Measurements from ENCODE around the gene NRIP1. TPM values are rescaled to one million over a fixed set of nuclear protein-coding genes. Genes with fewer than 3 reads are reported as not detected.

NRIP1 gene
- total RNA-seq, 2 experiments from 2014 or later = 12.0 to 13.8 TPM

DNA sequence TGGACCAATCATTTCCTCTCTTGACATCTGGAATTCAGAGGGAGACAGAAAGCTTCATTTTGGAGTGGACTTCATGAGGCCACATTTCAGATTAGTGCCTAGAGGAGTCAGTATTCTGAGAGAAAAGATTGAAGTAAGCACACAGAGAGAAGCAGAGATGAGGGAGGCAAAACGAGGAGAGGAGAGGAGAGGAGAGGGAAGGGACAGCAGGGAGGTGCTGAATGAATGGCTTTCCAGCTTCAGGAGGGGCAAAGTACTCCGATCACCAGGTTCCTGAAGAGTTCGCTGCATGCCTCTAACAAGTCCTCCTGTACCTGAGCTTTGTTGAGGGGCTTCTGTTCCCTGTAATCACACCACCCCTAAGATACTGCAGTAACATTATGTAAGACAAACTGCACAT lies 76.0 kb downstream of the NRIP1 start:
- no peak overlapping the region for H3K4me3 Mint-ChIP-seq
- H3K4me1 Mint-ChIP-seq = peaks cover 8% of the 10 kb centered on the region
- H3K27me3 Mint-ChIP-seq = no peaks in the 10 kb centered on the region
- H3K36me3 Mint-ChIP-seq (ENCODE audit: low read depth) = peaks cover 7% of the 10 kb centered on the region
- DNase-seq = no peak
- ChIA-PET POLR2A (no interaction called here), CTCF (interaction anchor here (0.7 kb wide), 1 partner anchor 23 kb away, joined by 4 read pairs; no protein-coding TSS in a partner anchor)
- no peaks in the 10 kb centered on the region for H3K9me3 Mint-ChIP-seq
- H3K27ac Mint-ChIP-seq = no peak overlapping the region

DNA sequence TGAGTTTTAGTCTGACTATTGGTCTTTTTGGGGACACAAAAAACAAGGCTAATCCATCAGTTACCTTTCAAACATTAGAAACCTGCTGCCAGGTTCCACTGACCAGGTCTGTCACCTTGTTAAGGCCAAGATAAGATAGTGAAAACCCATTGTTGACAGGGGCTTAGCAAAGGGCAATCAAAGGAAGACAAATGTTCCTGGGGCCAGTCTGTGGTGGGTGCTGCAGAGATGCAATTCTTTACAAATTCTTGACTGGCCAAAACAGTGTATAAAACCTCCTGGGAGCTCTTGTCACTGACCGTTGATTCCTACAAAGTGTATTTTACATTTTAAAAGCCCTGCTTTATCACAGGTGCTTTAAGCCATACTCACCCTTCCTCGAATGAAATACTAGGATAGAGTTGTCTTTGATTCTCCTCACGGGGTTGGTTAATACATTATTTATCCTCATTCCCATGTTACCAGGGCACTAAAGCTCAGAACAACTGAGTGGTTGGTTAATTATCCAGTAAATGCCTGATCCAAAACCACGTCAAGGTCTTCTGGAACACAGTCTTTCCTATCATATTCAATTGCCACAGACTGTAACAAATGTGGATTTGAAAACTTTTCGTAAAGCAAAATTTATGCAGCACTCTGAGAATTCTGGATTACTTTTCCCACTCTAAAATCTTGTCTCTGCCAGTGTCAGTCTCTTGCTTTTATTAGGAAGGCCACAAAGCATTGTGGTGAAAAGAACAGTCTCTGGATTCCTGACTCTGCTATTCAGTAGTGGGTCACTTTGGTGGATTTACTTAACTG lies 77.2 kb downstream of the NRIP1 start:
- CTCF ChIA-PET = interaction anchor here (0.7 to 0.9 kb wide), 2 partner anchors 22 to 24 kb away, joined by 3 to 4 read pairs; no protein-coding TSS in a partner anchor
- no peak for DNase-seq
- POLR2A ChIA-PET = no interaction called here
- H3K27me3 Mint-ChIP-seq = no peaks in the 10 kb centered on the region
- no peaks in the 10 kb centered on the region for H3K9me3 Mint-ChIP-seq
- peaks cover 8% of the 10 kb centered on the region for H3K4me1 Mint-ChIP-seq
- peaks cover 7% of the 10 kb centered on the region for H3K36me3 Mint-ChIP-seq (ENCODE audit: low read depth)
- H3K4me3 Mint-ChIP-seq = no peak overlapping the region
- H3K27ac Mint-ChIP-seq = no peak overlapping the region

DNA sequence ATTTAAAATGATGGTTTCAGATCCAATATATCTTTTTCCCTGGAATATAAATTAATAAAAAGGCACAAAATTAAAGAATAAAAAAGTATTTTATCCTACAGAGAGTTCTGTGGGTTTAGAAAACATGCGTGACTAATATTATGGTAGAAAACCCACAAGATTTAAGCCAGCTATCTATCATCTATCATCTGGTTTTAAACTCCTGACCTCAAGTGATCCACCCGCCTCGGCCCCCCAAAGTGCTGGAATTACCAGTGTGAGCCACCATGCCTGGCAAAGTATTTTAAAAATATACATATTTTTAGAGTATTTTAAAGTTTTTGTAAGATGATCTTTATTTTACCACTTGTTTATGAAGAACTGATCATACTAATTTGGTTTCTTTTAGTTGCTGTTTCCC lies 79.5 kb downstream of the NRIP1 start:
- peaks cover 7% of the 10 kb centered on the region for H3K4me1 Mint-ChIP-seq
- DNase-seq = no peak
- H3K4me3 Mint-ChIP-seq = no peak overlapping the region
- H3K27me3 Mint-ChIP-seq = no peaks in the 10 kb centered on the region
- peaks cover 5% of the 10 kb centered on the region for H3K36me3 Mint-ChIP-seq (ENCODE audit: low read depth)
- ChIA-PET POLR2A (no interaction called here), CTCF (no interaction called here)
- H3K27ac Mint-ChIP-seq = no peak overlapping the region
- no peaks in the 10 kb centered on the region for H3K9me3 Mint-ChIP-seq

DNA sequence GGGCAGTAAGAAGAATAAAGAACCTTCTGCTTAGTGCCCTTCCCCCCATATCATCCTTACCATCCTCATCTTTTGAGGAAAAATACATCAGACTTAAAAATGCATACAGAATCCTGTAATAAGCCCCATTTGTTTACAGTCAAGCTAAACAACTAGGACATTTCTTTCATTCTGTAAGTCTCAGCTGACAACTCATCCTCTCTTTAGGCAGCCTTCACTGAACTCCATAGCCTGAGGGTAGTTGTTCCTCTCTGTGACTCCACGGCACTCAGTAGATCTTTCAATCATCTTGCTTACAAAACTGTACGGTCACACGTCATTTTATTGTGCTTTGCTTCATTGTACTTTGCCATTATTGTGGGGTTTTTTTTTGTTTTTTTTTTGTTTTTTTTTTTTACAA lies 82.5 kb downstream of the NRIP1 start:
- no peak for DNase-seq
- H3K27me3 Mint-ChIP-seq = no peaks in the 10 kb centered on the region
- ChIA-PET POLR2A (no interaction called here), CTCF (interaction anchor here (0.7 kb wide), 1 partner anchor 374 kb away, joined by 3 read pairs; no protein-coding TSS in a partner anchor)
- H3K9me3 Mint-ChIP-seq = no peaks in the 10 kb centered on the region
- no peak overlapping the region for H3K4me3 Mint-ChIP-seq
- peaks cover 4% of the 10 kb centered on the region for H3K36me3 Mint-ChIP-seq (ENCODE audit: low read depth)
- H3K4me1 Mint-ChIP-seq = no peaks in the 10 kb centered on the region
- H3K27ac Mint-ChIP-seq = no peak overlapping the region

DNA sequence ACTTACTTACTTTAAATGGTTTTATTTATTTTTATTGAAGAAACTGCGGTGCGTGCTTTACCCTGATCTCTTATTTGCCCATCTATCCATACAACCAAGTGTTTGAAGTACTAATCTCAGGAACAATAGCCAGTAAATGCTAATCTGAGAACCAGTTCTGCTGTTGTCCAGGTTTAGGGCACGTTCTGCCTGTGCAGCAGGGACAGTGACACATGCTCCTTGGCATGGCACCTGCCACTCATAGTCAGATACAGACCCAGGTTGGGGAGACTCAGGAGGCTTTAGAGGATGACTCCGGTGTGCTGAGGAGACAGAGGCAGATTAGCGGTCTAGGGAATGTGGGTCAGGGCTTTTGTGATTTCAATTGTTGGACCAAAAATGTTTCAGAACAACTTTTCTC lies 83.6 kb downstream of the NRIP1 start:
- Mint-ChIP-seq H3K4me3 (no peak overlapping the region), H3K4me1 (no peaks in the 10 kb centered on the region), H3K27ac (no peak overlapping the region), H3K36me3 (ENCODE audit: low read depth) (peaks cover 4% of the 10 kb centered on the region), H3K27me3 (no peaks in the 10 kb centered on the region), H3K9me3 (no peaks in the 10 kb centered on the region)
- CTCF ChIA-PET = no interaction called here
- POLR2A ChIA-PET = no interaction called here
- no peak for DNase-seq

DNA sequence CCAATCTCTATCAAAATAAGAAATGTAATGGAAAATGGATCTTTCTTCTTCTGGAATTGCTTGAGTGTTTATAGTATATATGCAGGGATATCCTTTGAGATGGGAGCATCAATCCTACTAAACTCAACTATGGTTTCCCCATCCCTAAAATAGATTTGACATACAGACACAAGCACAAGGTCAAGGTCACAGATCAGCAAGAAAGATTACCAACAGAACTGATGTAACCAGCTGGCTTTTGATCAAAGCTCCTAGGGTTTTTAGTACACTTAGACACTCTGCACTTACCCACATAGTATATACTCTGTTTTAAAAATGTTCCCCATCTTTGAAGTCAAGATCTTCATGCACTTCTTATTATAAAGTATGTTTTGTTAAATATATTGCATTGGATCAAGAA lies 85.5 kb downstream of the NRIP1 start:
- H3K36me3 Mint-ChIP-seq (ENCODE audit: low read depth) = peaks cover 4% of the 10 kb centered on the region
- H3K4me1 Mint-ChIP-seq = no peaks in the 10 kb centered on the region
- POLR2A ChIA-PET = no interaction called here
- DNase-seq = no peak
- no peak overlapping the region for H3K27ac Mint-ChIP-seq
- H3K9me3 Mint-ChIP-seq = no peaks in the 10 kb centered on the region
- CTCF ChIA-PET = no interaction called here
- no peaks in the 10 kb centered on the region for H3K27me3 Mint-ChIP-seq
- H3K4me3 Mint-ChIP-seq = no peak overlapping the region

DNA sequence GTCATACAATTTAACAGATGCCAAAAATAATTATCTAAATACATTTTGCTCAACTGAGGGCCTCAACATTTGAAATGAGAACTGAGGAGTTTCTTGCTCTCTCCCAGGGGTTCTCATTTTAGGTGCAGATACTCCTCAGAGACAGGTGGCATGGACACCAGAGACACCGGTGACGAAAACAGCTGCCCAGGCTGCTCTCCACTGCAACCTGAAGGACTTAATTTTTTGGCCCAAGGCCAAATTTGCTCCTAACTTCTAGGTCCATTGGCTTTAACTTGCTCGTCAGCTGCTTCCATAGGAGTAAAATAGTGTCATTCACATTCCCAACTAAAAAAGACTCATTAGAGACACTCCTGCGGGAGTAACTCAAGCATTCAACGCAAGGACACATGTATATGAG lies 87.0 kb downstream of the NRIP1 start:
- no peak for DNase-seq
- Mint-ChIP-seq H3K9me3 (no peaks in the 10 kb centered on the region), H3K36me3 (ENCODE audit: low read depth) (no peaks in the 10 kb centered on the region), H3K4me3 (no peak overlapping the region), H3K27ac (no peak overlapping the region), H3K27me3 (no peaks in the 10 kb centered on the region), H3K4me1 (no peaks in the 10 kb centered on the region)
- ChIA-PET POLR2A (no interaction called here), CTCF (no interaction called here)

DNA sequence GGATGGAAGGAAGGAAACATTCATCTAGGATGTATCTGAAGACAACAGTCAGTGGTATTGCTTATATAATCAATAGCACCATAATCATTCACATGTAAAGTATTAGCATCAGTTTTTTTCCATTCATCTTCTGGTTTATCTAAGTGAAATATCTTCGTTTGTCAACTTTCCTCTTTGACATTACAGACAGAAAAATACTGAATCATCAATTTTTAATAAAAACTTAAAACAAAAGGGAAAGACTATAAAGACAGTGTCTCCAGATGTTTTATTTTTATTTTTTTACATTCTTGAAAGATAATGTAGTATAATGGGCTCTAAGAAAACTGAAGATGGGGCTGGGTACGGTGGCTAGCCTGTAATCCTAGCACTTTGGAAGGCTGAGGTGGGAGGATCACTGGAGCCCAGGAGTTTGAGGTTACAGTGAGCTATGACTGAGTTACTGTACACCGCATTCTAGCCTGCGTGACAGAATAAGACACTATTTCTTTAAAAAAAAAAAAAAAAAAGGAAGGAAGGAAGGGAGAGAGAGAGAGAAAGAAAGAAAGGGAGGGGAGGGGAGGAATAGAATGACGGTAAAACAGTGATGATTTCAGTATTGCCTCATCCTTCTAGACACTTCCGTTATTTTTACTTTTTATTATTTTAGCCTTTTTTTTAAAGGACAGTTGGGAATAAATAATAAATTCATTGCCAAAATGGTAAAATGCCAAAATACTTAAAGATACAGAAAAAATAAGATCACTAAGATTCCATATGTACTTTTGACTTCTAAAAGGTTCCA lies 89.5 kb downstream of the NRIP1 start:
- CTCF ChIA-PET = no interaction called here
- no peaks in the 10 kb centered on the region for H3K9me3 Mint-ChIP-seq
- no peaks in the 10 kb centered on the region for H3K4me1 Mint-ChIP-seq
- DNase-seq = no peak
- no peaks in the 10 kb centered on the region for H3K27me3 Mint-ChIP-seq
- H3K4me3 Mint-ChIP-seq = no peak overlapping the region
- H3K36me3 Mint-ChIP-seq (ENCODE audit: low read depth) = no peaks in the 10 kb centered on the region
- POLR2A ChIA-PET = no interaction called here
- H3K27ac Mint-ChIP-seq = no peak overlapping the region

DNA sequence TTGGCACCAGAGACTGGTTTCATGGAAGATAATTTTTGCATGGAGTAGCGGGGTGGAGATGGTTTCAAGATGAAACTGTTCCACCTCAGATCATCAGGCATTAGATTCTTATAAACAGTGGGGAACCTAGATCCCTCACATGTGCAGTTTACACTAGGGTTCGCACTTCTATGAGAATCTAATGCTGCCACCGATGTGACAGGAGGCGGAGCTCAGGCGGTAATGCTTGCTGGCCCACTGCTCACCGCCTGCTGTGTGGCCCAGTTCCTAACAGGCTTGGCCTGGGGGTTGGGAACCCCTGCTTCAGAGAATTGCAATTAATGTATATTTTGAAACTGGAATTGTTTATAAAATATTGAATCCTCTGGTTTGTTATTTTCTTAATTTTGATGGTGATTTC lies 92.1 kb downstream of the NRIP1 start:
- no peak for DNase-seq
- Mint-ChIP-seq H3K4me3 (no peak overlapping the region), H3K36me3 (ENCODE audit: low read depth) (peaks cover 9% of the 10 kb centered on the region), H3K4me1 (no peaks in the 10 kb centered on the region), H3K9me3 (no peaks in the 10 kb centered on the region), H3K27me3 (no peaks in the 10 kb centered on the region), H3K27ac (no peak overlapping the region)
- ChIA-PET CTCF (no interaction called here), POLR2A (interaction anchor here (0.6 kb wide), 1 partner anchor 16 kb away, joined by 5 read pairs; no protein-coding TSS in a partner anchor)

DNA sequence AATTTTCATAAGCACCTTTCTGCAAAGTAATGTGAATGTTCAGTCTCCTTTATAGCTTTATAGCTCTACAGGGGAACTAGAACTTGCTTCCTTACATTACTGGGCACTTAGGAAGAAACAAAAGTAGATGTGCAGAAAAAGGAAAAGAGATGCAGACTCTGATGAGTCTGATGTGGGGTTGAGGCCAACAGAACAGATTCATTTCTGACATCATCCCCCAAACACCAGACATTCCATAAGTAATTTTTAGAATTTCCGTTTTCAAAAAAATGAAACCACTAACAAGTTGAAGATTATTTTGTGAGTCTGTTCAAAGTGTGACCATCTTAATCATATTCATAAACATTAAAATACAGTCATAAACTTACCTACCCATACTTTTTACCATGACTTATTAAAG lies 96.0 kb downstream of the NRIP1 start:
- ChIA-PET CTCF (no interaction called here), POLR2A (no interaction called here)
- Mint-ChIP-seq H3K9me3 (no peaks in the 10 kb centered on the region), H3K27me3 (no peaks in the 10 kb centered on the region), H3K36me3 (ENCODE audit: low read depth) (peaks cover 26% of the 10 kb centered on the region), H3K4me1 (no peaks in the 10 kb centered on the region), H3K4me3 (no peak overlapping the region), H3K27ac (no peak overlapping the region)
- no peak for DNase-seq

DNA sequence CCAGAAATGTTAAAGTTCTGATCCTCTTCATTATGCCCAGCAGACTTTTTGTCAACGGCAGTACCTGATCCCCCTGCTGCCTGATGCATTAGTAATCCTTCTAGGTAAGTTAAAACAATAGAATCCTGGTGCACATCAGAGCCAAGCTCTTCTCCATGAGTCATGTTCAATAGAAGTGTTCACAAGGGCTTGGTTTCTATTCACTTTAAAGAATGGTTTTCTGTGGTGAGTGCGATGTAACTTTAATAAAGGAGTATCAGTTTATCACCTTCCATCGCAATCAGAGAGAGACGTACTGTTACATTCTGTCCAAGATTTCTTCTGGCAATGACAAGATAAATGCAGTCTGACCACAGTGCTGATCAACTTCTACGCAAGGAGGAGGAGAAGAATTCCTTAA lies 96.8 kb downstream of the NRIP1 start:
- no peaks in the 10 kb centered on the region for H3K4me1 Mint-ChIP-seq
- H3K4me3 Mint-ChIP-seq = no peak overlapping the region
- peaks cover 26% of the 10 kb centered on the region for H3K36me3 Mint-ChIP-seq (ENCODE audit: low read depth)
- H3K9me3 Mint-ChIP-seq = no peaks in the 10 kb centered on the region
- CTCF ChIA-PET = no interaction called here
- no peak for DNase-seq
- POLR2A ChIA-PET = no interaction called here
- no peak overlapping the region for H3K27ac Mint-ChIP-seq
- H3K27me3 Mint-ChIP-seq = no peaks in the 10 kb centered on the region

DNA sequence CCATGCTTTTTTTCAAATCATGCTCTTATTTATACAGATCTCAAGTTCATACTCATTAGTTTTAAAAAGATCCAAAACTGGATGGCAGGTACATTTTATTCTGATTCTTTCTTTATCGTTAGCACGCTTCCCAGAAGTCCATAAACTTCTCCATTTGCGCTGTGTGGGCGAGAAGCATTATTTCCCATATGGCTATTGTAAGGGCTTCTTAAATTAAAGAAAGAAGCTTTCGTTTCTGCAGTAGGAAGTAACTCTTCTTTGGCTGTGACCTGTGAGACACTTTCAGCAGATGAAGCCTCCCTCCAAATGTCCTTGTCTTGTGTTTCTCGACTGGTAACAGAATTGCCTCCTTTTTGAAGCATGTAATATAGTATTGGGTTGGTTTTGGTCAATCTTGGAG lies 100.2 kb downstream of the NRIP1 start:
- H3K27me3 Mint-ChIP-seq = no peaks in the 10 kb centered on the region
- ChIA-PET CTCF (no interaction called here), POLR2A (no interaction called here)
- peaks cover 26% of the 10 kb centered on the region for H3K36me3 Mint-ChIP-seq (ENCODE audit: low read depth)
- H3K4me1 Mint-ChIP-seq = no peaks in the 10 kb centered on the region
- no peak overlapping the region for H3K27ac Mint-ChIP-seq
- H3K9me3 Mint-ChIP-seq = no peaks in the 10 kb centered on the region
- DNase-seq = no peak
- no peak overlapping the region for H3K4me3 Mint-ChIP-seq

DNA sequence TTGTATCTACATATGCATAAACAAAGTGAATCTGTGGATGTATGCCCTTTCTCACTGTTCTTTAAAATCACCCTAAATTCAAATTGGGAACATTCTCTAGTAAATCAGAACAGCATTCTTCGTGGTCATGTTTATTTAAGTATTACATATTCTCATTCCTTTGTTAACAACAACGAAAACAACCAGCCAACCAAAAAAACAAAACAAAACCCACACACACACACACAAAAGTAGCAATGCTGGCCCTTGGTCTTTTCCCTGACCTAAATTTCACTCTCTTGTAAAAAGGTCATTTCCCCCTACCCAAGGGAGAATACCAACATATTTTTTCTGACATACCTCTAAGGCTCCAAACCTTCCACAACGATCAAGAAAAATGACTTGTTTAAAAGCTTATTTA lies 102.6 kb downstream of the NRIP1 start:
- ChIA-PET POLR2A (no interaction called here), CTCF (no interaction called here)
- Mint-ChIP-seq H3K27ac (no peak overlapping the region), H3K4me3 (no peak overlapping the region), H3K36me3 (ENCODE audit: low read depth) (peaks cover 13% of the 10 kb centered on the region), H3K9me3 (no peaks in the 10 kb centered on the region), H3K27me3 (no peaks in the 10 kb centered on the region), H3K4me1 (no peaks in the 10 kb centered on the region)
- DNase-seq = no peak

DNA sequence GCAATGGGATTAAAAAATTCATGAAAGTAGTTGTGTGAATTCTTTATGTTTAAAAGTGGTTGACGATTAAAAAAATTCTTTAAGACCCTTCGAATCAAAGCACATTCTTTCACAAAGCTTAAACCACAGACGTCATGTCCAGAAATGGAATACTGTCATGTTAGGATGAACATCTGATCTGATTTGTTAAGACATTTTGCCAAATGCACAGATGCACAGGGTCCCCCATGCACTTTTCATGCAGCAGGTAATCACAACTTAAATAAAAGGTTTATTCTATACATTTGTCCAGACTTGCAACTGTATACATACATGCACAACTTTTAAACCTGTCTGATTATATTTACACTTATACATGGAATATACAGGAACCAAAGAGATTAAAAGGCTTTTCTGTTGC lies 103.3 kb downstream of the NRIP1 start:
- H3K27ac Mint-ChIP-seq = no peak overlapping the region
- no peaks in the 10 kb centered on the region for H3K4me1 Mint-ChIP-seq
- peaks cover 8% of the 10 kb centered on the region for H3K36me3 Mint-ChIP-seq (ENCODE audit: low read depth)
- no peak overlapping the region for H3K4me3 Mint-ChIP-seq
- no peak for DNase-seq
- POLR2A ChIA-PET = no interaction called here
- CTCF ChIA-PET = no interaction called here
- H3K27me3 Mint-ChIP-seq = no peaks in the 10 kb centered on the region
- H3K9me3 Mint-ChIP-seq = no peaks in the 10 kb centered on the region
